Renal cortical epithelial cell (primary cell): ENCODE measurements around the gene GALM. TPM values are rescaled to one million over a fixed set of nuclear protein-coding genes. Genes with fewer than 3 reads are reported as not detected.
"Not testable (repeated sequence)": the region's sequence is repeated elsewhere in the genome, so short reads cannot be mapped to it uniquely, and the experiment has no call there.

Experiments used
- DNase-seq: peaks from one replicate; pipeline ENCODE4 v3.0.0-alpha.2; 2011; ENCODE audit warnings: low read depth
- total RNA-seq: library from RNA; depleted of rRNA; stranded (reverse); fragments of >200 nt; gene quantifications from 2 replicates; pipeline ENCODE4 v1.2.3, GENCODE V29; 2014

GALM gene
- total RNA-seq, 1 donor from 2014 or later, result 10.5 TPM

DNA sequence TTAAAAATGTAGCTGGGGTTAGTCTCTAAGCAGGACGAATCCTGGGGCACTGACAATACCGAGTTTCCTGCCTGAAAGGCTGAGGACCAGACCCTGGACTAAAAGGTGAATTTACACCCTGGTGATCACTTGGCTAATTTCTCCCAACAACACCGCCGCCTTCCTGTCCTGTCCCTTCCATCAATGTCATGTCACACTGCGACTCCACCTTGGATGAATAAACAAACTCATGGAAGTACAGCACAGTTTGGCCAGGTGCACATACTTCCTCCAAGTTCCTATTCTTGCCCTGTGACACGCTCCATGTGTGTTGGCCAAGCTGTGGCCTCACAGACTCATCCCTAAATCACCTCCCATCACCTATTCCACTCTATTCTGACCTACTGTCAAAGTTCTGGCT, 15.9 kb upstream of the GALM start:
- no peak for DNase-seq

- no peak for DNase-seq
These were observed 15.2 kb upstream of the GALM start for GRCh38 chr2:38650717-38651116.

- DNase-seq, result no peak
These were observed 13.3 kb upstream of the GALM start for GRCh38 chr2:38652431-38653273.

GRCh38 chr2:38653380-38653714, 12.6 kb upstream of the GALM start:
- no peak for DNase-seq

GRCh38 chr2:38653715-38654527, 12.0 kb upstream of the GALM start:
- DNase-seq, result peak; percentile 60

DNA sequence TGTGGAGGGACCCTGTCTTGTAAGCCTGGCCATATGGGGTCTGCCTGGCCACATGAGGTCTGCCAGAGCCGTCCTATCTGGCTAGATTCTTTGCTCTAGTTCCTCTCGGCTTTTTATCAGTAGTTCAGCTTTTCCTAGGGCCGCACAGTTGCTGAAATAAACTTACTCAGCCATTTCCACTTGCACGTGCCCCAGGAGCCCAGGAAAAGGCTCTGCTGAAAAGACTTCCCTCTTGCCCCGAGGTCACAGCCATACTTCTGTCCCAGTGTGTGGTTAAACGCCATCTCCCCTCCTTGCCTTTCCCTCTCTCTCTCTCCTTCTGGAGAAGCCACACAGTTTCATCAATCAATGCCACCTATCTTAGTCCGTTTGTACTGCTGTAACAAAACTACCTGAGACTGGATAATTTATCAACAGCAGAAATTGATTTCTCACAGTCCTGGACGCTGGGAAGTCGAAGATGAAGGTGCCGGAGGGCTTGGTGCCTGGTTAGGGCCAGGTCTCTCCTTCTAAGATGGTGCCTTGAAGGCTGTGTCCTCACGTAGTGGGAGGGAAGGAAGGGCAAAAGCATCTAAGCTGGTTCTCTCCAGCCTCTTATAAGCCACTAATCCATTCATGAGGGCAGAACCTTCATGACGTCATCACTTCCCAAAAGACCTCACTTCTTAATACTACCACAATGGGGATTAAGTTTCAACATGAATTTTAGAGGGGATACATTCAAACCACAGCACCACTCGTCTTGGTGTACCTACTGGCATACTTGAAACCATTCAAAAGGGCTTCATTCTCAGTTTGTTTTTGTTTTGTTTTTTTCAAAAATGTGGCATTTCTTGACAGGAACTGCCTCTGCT, 11.2 kb upstream of the GALM start:
- DNase-seq, result no peak

- no peak for DNase-seq
These were observed 10.5 kb upstream of the GALM start for GRCh38 chr2:38655441-38655840.

DNA sequence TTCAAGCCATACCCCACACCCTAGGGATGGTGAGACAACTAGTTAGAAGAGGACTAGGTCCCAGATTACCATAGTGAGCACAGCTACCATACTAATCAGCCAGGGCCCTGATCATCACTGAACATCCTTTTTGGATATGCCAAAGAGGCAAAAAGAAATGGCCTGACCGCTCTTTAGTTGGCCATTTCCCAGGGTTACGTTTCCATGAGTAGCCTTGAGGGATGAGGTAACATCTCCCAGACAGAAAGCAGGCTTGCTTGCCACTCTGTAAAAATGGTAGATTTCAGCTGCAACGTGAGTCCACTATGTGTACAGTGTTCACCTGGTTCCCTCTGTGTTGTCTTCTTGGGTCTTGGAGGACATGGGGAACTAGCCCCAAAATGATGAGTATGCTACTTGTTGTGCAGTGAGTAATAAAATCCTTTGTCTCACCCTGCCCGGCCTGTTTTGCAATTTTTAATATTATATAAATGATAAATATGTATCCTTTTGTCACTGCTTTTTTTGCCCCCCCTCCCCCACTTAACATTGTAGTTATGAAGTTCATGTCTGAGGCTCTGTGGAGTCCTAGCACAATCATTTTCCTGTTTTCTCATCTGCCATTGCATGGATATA, 8.9 kb upstream of the GALM start:
- DNase-seq, result no peak

DNA sequence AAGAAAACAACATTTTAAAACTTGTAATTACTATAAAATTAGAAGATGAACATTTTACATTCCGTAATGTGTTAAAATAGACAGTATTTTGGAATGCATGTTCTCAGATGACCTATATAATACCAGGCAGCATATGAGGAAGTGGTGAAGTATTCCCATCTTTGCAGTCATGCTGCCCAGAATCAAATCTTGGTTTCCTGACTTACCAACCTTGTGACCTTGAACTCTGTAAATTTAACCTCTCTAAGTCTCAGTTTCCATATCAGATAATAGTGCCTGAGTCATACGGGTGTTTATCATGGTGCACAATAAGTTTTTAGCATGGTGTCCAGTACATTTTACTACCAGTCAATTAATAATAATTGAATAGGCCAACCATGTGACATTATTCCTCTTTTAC, 7.3 kb upstream of the GALM start:
- no peak for DNase-seq

- no peak for DNase-seq
These were observed 6.8 kb upstream of the GALM start for GRCh38 chr2:38659115-38659514.

GRCh38 chr2:38660282-38660681, 5.6 kb upstream of the GALM start:
- DNase-seq, result no peak

GRCh38 chr2:38661306-38661705, 4.6 kb upstream of the GALM start:
- no peak for DNase-seq

DNA sequence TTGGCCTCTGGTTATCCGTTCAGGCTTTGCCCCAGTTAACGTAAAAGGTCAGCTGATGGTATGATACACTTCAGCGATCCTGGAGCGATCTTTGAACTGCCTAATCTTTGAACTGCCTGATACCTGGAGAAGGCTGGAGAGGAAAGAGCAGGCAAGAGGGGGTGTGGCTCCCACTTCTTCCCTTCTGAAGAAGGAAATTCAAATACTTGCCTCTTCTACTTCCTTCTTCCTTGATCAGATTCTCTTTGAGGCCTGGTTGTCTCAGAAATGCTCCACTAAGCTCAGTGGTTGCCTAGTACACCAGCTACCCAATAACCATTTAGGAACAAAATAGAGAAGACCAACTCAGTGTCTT, 619 bp downstream of the GALM start:
- peak; percentile 42 for DNase-seq

GRCh38 chr2:38668092-38668491, 2.2 kb downstream of the GALM start:
- no peak for DNase-seq

- DNase-seq, result no peak
These were observed 3.0 kb downstream of the GALM start for GRCh38 chr2:38668779-38669479.

- no peak for DNase-seq
These were observed 5.4 kb downstream of the GALM start for GRCh38 chr2:38671303-38671702.

DNA sequence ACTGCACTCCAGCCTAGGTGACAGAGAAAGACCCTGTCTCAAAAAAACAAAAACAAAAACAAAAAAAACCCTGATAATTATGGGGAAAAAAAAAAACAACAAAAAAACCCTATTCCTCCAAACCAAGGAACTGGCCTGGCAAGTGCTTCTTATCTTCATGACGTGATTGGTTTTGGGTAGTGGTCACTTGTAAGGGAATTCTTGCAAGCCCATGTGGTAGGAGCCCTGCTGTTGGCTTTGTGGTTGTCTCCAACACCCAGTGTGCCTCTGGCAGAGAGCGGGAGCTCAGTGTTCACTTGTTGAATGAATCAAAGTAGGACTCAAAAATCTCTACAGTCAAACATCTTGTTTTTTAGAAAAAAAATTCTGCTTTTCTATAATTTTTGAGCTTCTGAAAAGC, 6.0 kb downstream of the GALM start:
- no peak for DNase-seq

GRCh38 chr2:38672445-38673391, 6.8 kb downstream of the GALM start:
- DNase-seq, result no peak

DNA sequence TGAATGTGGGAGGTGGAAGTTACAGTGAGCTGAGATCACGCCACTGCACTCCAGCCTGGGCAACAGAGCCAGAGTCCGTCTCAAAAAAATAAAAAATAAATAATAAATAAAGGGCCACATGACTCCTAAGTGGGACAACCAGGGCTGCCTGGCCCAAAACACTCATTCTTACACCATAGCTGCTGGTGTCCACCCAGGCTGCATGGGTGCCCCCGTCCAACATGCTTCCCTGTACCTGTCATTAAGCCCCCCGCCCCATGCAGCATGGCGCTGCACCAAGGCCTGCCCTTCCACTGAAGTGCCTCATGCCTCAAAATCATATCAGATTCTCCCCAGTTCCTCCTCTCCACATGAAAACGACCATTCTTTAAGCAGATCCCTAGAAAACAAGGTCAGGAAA, 10.8 kb downstream of the GALM start:
- no peak for DNase-seq

DNA sequence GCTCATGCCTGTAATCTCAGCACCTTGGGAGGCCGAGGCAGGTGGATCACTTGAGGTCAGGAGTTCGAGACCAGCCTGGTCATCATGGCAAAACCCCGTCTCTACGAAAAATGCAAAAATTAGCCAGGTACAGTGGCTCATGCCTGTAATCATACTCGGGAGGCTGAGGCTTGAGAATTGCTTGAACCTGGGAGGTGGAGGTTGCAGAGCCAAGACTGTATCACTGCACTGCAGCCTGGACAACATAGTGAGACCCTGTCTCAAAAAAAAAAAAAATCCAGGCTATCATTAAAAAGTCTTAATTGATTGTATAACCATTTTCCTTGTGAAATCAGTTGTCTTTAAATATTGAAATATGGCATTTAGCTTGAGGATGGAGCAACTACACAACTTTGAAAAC, 15.0 kb downstream of the GALM start:
- not testable (repeated sequence) for DNase-seq
